NCI-H510A treated with DMSO at 0.1 percent for 48 hours (cell line): ENCODE results near the gene EPB41L4B.
A peak's percentile ranks its signal among the peaks of the same experiment; 100 is the strongest.

Source experiments
- DNase-seq: peaks from one replicate; lab custom pipeline; 2025; lab: John Stamatoyannopoulos, UW

EPB41L4B gene

GRCh38 chr9:109320331-109320741 is 523 bp downstream of the EPB41L4B start:
- DNase-seq: no peak

- DNase-seq: no peak
These were observed 1.1 kb downstream of the EPB41L4B start for GRCh38 chr9:109319626-109320241.

GRCh38 chr9:109319017-109319625 is 1.7 kb downstream of the EPB41L4B start:
- DNase-seq: peak; percentile 40

GRCh38 chr9:109317979-109318741 is 2.7 kb downstream of the EPB41L4B start:
- DNase-seq: peak; percentile 43

- DNase-seq: no peak
These were observed 3.4 kb downstream of the EPB41L4B start for GRCh38 chr9:109317311-109317978.

- peak; percentile 97 for DNase-seq
These were observed 4.6 kb downstream of the EPB41L4B start for GRCh38 chr9:109316207-109316640.

GRCh38 chr9:109315480-109316206 is 5.2 kb downstream of the EPB41L4B start:
- no peak for DNase-seq

GRCh38 chr9:109314011-109314531 is 6.8 kb downstream of the EPB41L4B start:
- DNase-seq: peak; percentile 48

GRCh38 chr9:109313351-109313750 is 7.5 kb downstream of the EPB41L4B start:
- DNase-seq: no peak

GRCh38 chr9:109312783-109313182 is 8.1 kb downstream of the EPB41L4B start:
- DNase-seq: no peak

GRCh38 chr9:109311731-109312130 is 9.1 kb downstream of the EPB41L4B start:
- no peak for DNase-seq

- DNase-seq: no peak
These were observed 9.6 kb downstream of the EPB41L4B start for GRCh38 chr9:109311286-109311685.

GRCh38 chr9:109310486-109310901 is 10.4 kb downstream of the EPB41L4B start:
- no peak for DNase-seq

- DNase-seq: no peak
These were observed 11.6 kb downstream of the EPB41L4B start for GRCh38 chr9:109309282-109309681.

- DNase-seq: peak; percentile 4
These were observed 13.2 kb downstream of the EPB41L4B start for GRCh38 chr9:109307380-109308240.

- DNase-seq: no peak
These were observed 15.1 kb downstream of the EPB41L4B start for GRCh38 chr9:109305801-109306200.

- no peak for DNase-seq
These were observed 16.5 kb downstream of the EPB41L4B start for GRCh38 chr9:109304347-109304746.

GRCh38 chr9:109303900-109304299 is 17.0 kb downstream of the EPB41L4B start:
- DNase-seq: no peak

GRCh38 chr9:109302606-109303005 is 18.3 kb downstream of the EPB41L4B start:
- no peak for DNase-seq

- no peak for DNase-seq
These were observed 19.8 kb downstream of the EPB41L4B start for GRCh38 chr9:109301012-109301411.

- DNase-seq: no peak
These were observed 21.0 kb downstream of the EPB41L4B start for GRCh38 chr9:109299891-109300290.
